Trophoblast cell (in vitro differentiated cells and primary cell): ENCODE results near the gene PSMG1.
A peak's percentile ranks its signal among the peaks of the same experiment; 100 is the strongest.

ENCODE experiments used
- DNase-seq, 2 donors: peaks; one replicate each; pipeline ENCODE4 v3.0.0-alpha.2; 2016
- H2AFZ ChIP-seq: 2 replicates; pipeline ENCODE4 v1.6.1; 2013; ENCODE audit warnings: low read length, moderate library complexity, mild to moderate bottlenecking; ENCODE audit not compliant: insufficient read depth, poor library complexity
- H2AK5ac ChIP-seq: 2 replicates; pipeline ENCODE4 v1.6.1; 2013; ENCODE audit warnings: mild to moderate bottlenecking, low read length
- H2BK120ac ChIP-seq: 2 replicates; pipeline ENCODE4 v1.6.1; 2013; ENCODE audit warnings: low read length, mild to moderate bottlenecking, moderate library complexity; ENCODE audit not compliant: insufficient read depth, poor library complexity
- H2BK12ac ChIP-seq: 2 replicates; pipeline ENCODE4 v1.6.1; 2013; ENCODE audit warnings: mild to moderate bottlenecking, low read length, moderate library complexity
- H2BK5ac ChIP-seq: 2 replicates; pipeline ENCODE4 v1.6.1; 2013; ENCODE audit warnings: low read length, low read depth, moderate library complexity, mild to moderate bottlenecking; ENCODE audit not compliant: poor library complexity
- H3K14ac ChIP-seq: 2 replicates; pipeline ENCODE4 v1.6.1; 2013; ENCODE audit warnings: mild to moderate bottlenecking, low read length
- H3K18ac ChIP-seq: 2 replicates; pipeline ENCODE4 v1.6.1; 2013; ENCODE audit warnings: mild to moderate bottlenecking, low read length
- H3K23ac ChIP-seq: 2 replicates; pipeline ENCODE4 v1.6.1; 2013; ENCODE audit warnings: low read length
- H3K27ac ChIP-seq: 2 replicates; pipeline ENCODE4 v1.5.1; 2013; ENCODE audit warnings: low read depth, mild to moderate bottlenecking, inconsistent platforms, low read length, moderate library complexity
- H3K27me3 ChIP-seq: 2 replicates; pipeline ENCODE4 v1.6.1; 2013; ENCODE audit warnings: inconsistent platforms, mild to moderate bottlenecking, low read length, moderate library complexity; ENCODE audit not compliant: insufficient read depth
- H3K36me3 ChIP-seq, 2 experiments: 1 replicate in 1 of 2; 2 replicates in 1 of 2; pipeline ENCODE4 v1.6.1; 2013; ENCODE audit warnings: low read length in 2 of 2, mild to moderate bottlenecking in 2 of 2, moderate library complexity in 1 of 2; ENCODE audit not compliant: insufficient read depth in 2 of 2, control insufficient read depth in 1 of 2
- H3K4ac ChIP-seq: 2 replicates; pipeline ENCODE4 v1.6.1; 2013; ENCODE audit warnings: low read depth, mild to moderate bottlenecking, low read length, moderate library complexity
- H3K4me1 ChIP-seq, 2 experiments: 1 replicate in 1 of 2; 2 replicates in 1 of 2; pipeline ENCODE4 v1.6.1; 2013; ENCODE audit warnings: low read length in 2 of 2, mild to moderate bottlenecking in 2 of 2, moderate library complexity in 1 of 2; ENCODE audit not compliant: insufficient read depth in 2 of 2, control insufficient read depth in 1 of 2
- H3K4me2 ChIP-seq: 2 replicates; pipeline ENCODE4 v1.6.1; 2013; ENCODE audit warnings: inconsistent platforms, mild to moderate bottlenecking, low read length, moderate library complexity
- H3K4me3 ChIP-seq: 2 replicates; pipeline ENCODE4 v1.5.1; 2013; ENCODE audit warnings: mild to moderate bottlenecking, low read depth, low read length, inconsistent platforms
- H3K79me1 ChIP-seq: one replicate; pipeline ENCODE4 v1.6.1; 2013; ENCODE audit warnings: low read length
- H3K79me2 ChIP-seq: 2 replicates; pipeline ENCODE4 v1.6.1; 2013; ENCODE audit warnings: low read length, mild to moderate bottlenecking; ENCODE audit not compliant: control insufficient read depth, insufficient read depth, poor library complexity
- H3K9ac ChIP-seq: 2 replicates; pipeline ENCODE4 v1.6.1; 2013; ENCODE audit warnings: mild to moderate bottlenecking, low read length
- H3K9me3 ChIP-seq: 2 replicates; pipeline ENCODE4 v1.6.1; 2013; ENCODE audit warnings: low read depth, mild to moderate bottlenecking, control low read depth, inconsistent platforms, low read length; ENCODE audit not compliant: insufficient read depth
- H4K12ac ChIP-seq: 2 replicates; pipeline ENCODE4 v1.6.1; 2013; ENCODE audit warnings: low read depth, mild to moderate bottlenecking, low read length, moderate library complexity
- H4K8ac ChIP-seq: 2 replicates; pipeline ENCODE4 v1.6.1; 2013; ENCODE audit warnings: low read depth, mild to moderate bottlenecking, low read length, moderate library complexity
- H4K91ac ChIP-seq: one replicate; pipeline ENCODE4 v1.6.1; 2013; ENCODE audit warnings: low read depth, mild to moderate bottlenecking, low read length, moderate library complexity
- WGBS: extraction: QIAGEN DNeasy Blood & Tissue Kit; methylation state at CpG from one replicate; pipeline ENCODE4 v1.1.7; 2013; ENCODE audit warnings: missing lambda C conversion rate; ENCODE audit not compliant: insufficient read length, insufficient coverage; ENCODE audit errors: extremely low coverage; 5-methylcytosine and 5-hydroxymethylcytosine counted together

The PSMG1 gene

DNA sequence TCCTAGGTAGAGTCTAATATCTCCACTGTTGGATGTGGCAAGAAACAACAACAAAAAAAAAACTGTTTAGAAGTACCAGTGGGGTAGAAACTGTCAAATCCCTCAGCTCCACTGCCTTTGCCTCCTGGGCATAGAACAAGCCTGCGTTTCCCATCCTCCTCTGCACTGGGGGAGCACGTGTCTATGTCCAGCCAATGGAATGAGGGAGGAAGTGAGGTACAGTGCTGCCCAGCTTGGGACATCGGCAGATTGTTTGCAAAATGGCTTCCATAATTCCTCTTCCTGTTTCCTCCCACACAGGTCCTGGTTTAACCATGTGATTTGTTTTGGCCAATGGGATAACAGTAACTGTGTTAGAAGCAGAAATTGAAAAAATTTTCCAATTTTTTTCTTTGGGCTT lies 39.1 kb downstream of the PSMG1 start:
- Histone ChIP-seq H3K27ac (no peak overlapping the region), H2BK5ac (no peak overlapping the region), H4K8ac (no peak overlapping the region), H2BK12ac (no peak overlapping the region), H3K27me3 (no peaks in the 10 kb centered on the region), H2AFZ (no peak overlapping the region), H3K23ac (no peak overlapping the region), H2AK5ac (no peak overlapping the region), H3K4ac (no peak overlapping the region), H3K4me2 (no peak overlapping the region), H3K36me3 (peaks cover 0 to 2% of the 10 kb centered on the region in 2 experiments), H4K12ac (no peak overlapping the region), H3K18ac (no peak overlapping the region), H2BK120ac (no peak overlapping the region), H3K9ac (no peak overlapping the region), H4K91ac (no peak overlapping the region), H3K4me3 (peak overlapping the region; percentile 37), H3K9me3 (no peaks in the 10 kb centered on the region), H3K4me1 (peaks cover 0 to 2% of the 10 kb centered on the region in 2 experiments), H3K79me1 (no peaks in the 10 kb centered on the region), H3K79me2 (no peaks in the 10 kb centered on the region), H3K14ac (no peak overlapping the region)
- no peak for DNase-seq
- WGBS = no CpG with 5 or more reads among the region's 3 CpGs

DNA sequence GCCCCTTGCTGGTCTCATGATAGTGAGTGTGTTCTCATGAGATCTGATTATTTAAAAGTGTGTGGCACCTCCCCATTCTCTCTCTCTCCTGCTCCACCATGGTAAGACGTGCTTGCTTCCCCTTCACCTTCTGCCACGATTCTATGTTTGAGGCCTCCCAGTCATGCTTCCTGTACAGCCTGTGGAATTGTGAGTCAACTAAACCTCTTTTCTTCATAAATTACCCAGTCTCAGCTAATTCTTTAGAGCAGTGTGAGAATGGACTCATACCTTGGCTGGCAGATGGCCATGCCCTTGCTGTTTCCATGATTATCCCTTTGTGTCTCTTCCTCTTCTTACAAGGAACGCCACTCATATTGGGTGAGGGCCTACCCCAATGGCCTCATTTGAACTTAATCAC lies 40.3 kb downstream of the PSMG1 start:
- Histone ChIP-seq H3K23ac (no peak overlapping the region), H2BK120ac (no peak overlapping the region), H3K4me3 (no peak overlapping the region), H2AK5ac (no peak overlapping the region), H3K14ac (no peak overlapping the region), H3K9me3 (no peaks in the 10 kb centered on the region), H2AFZ (no peak overlapping the region), H3K27ac (no peak overlapping the region), H4K91ac (no peak overlapping the region), H2BK5ac (no peak overlapping the region), H4K8ac (no peak overlapping the region), H3K79me1 (no peaks in the 10 kb centered on the region), H3K36me3 (peaks cover 0 to 2% of the 10 kb centered on the region in 2 experiments), H3K4me2 (no peak overlapping the region), H3K4me1 (peaks cover 0 to 2% of the 10 kb centered on the region in 2 experiments), H3K9ac (no peak overlapping the region), H3K4ac (no peak overlapping the region), H3K27me3 (no peaks in the 10 kb centered on the region), H3K18ac (no peak overlapping the region), H2BK12ac (no peak overlapping the region), H3K79me2 (no peaks in the 10 kb centered on the region), H4K12ac (no peak overlapping the region)
- DNase-seq = no peak
- WGBS = no CpG with 5 or more reads among the region's 3 CpGs

DNA sequence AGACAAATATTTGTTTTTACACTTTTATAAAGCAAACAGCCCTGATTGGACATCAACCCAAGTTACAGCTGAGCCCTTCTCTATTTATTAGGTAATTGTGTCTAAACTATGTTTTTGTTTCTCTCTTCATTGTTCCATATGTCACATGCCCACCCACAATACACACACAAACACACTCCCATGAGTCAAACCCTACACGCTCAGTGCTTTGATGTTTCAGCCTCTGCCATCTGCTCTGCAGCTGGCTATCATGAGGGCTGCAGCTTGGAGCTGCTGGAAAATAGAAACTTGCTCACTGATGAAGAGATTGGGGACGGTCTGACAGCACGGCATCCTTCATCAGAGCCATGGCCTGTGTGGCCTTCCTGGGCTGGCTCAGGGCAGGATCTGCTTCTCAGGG lies 41.7 kb downstream of the PSMG1 start:
- Histone ChIP-seq H3K4ac (no peak overlapping the region), H3K23ac (no peak overlapping the region), H3K4me1 (peaks cover 8 to 10% of the 10 kb centered on the region in 2 experiments), H3K79me1 (peaks cover 1% of the 10 kb centered on the region), H2AFZ (no peak overlapping the region), H3K4me3 (no peak overlapping the region), H3K18ac (no peak overlapping the region), H4K12ac (no peak overlapping the region), H3K14ac (no peak overlapping the region), H4K8ac (no peak overlapping the region), H2BK12ac (no peak overlapping the region), H3K9ac (no peak overlapping the region), H4K91ac (no peak overlapping the region), H2AK5ac (no peak overlapping the region), H2BK5ac (no peak overlapping the region), H3K27ac (no peak overlapping the region), H3K27me3 (no peaks in the 10 kb centered on the region), H3K36me3 (peaks cover 0 to 2% of the 10 kb centered on the region in 2 experiments), H3K79me2 (no peaks in the 10 kb centered on the region), H2BK120ac (no peak overlapping the region), H3K4me2 (no peak overlapping the region), H3K9me3 (no peaks in the 10 kb centered on the region)
- DNase-seq = no peak
- no CpG with 5 or more reads among the region's 3 CpGs for WGBS

DNA sequence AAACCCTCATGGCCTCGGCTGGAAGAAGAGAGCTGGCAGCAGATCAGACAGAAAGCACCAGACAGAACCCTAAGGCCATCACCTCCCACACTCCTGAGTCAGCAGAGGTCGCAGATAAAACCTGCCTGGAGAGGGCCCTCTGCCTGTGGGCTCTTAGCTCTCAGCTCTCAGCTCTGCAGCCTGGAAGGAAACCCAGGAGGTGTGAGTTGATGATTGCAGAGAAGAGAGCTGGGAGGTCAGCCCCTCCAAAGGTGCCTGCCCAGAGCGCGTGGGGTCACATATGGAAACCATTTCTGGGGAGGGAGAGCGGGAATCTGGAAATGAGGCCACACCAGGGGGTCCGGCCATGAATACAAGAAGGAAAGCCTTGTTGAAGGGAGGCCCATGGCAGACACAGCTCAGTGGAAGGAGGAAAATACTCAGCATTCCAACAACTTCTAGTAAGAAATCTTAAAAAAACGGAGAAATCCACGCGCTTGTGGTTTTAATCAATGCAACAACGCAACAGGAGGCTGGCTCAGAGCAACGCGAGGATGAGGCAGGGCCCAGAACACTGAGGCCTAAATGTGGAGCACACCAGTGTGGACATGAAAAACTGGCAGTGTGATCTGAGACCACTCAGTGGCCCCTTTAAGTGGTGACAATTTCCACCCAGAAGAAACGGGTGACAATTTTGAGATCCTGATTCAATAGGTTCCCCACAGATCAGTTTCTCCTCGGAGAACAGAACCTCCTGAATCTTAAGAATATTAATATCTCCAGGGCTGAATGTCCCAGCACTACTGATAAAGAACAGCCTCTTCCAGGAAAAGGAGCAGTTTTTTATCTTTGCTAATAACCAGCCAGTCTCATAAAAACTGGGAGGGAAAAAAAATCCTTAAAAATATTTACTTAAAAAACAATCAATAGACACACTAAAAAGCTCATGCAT lies 45.7 kb downstream of the PSMG1 start:
- H3K27me3 ChIP-seq = no peaks in the 10 kb centered on the region
- no peak overlapping the region for H3K4me3 ChIP-seq
- H3K14ac ChIP-seq = no peak overlapping the region
- H3K18ac ChIP-seq = no peak overlapping the region
- H2BK120ac ChIP-seq = peak overlapping the region; percentile 28
- H4K91ac ChIP-seq = no peak overlapping the region
- peaks cover 2% of the 10 kb centered on the region for H3K79me1 ChIP-seq
- no peaks in the 10 kb centered on the region for H3K9me3 ChIP-seq
- WGBS = no CpG with 5 or more reads among the region's 14 CpGs
- no peak overlapping the region for H4K12ac ChIP-seq
- H2BK5ac ChIP-seq = peak overlapping the region; percentile 63
- no peak overlapping the region for H3K4me2 ChIP-seq
- no peak overlapping the region for H3K9ac ChIP-seq
- H3K27ac ChIP-seq = peak overlapping the region; percentile 60
- no peak overlapping the region for H3K23ac ChIP-seq
- no peak overlapping the region for H2AK5ac ChIP-seq
- peak; percentile 66 to 88 for DNase-seq
- H3K79me2 ChIP-seq = no peaks in the 10 kb centered on the region
- H3K36me3 ChIP-seq = no peaks in the 10 kb centered on the region
- no peak overlapping the region for H2AFZ ChIP-seq
- no peak overlapping the region for H3K4ac ChIP-seq
- no peak overlapping the region for H2BK12ac ChIP-seq
- H4K8ac ChIP-seq = no peak overlapping the region
- H3K4me1 ChIP-seq = peaks cover 9% of the 10 kb centered on the region in 2 experiments
